Measurements from ENCODE around the gene OGN. TPM values are rescaled to one million over a fixed set of nuclear protein-coding genes. Genes with fewer than 3 reads are reported as not detected.
A peak's percentile ranks its signal among the peaks of the same experiment; 100 is the strongest.

OGN gene
- total RNA-seq, 1 experiment from 2014 or later: not detected

DNA sequence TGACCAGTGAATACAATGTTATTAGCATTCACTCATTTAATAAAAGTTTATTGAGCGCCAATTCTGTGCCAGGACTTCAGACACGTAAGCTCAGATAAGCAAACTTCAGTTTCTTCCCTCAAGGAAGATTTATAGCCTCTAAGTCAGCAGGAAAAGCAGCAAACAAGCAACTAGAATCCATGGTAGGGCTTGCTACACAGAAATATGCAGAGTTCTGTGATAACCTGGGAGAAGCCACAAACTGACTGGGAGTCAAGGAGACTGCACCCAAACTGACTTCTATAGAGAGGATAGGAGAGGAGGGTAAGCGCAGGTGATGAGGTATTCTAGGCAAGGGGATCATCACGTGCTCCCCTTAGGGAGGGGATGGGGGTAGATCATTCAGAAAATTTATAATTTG, 1.4 kb upstream of the OGN start:
- no peak for DNase-seq (ENCODE audit: low read depth)

DNA sequence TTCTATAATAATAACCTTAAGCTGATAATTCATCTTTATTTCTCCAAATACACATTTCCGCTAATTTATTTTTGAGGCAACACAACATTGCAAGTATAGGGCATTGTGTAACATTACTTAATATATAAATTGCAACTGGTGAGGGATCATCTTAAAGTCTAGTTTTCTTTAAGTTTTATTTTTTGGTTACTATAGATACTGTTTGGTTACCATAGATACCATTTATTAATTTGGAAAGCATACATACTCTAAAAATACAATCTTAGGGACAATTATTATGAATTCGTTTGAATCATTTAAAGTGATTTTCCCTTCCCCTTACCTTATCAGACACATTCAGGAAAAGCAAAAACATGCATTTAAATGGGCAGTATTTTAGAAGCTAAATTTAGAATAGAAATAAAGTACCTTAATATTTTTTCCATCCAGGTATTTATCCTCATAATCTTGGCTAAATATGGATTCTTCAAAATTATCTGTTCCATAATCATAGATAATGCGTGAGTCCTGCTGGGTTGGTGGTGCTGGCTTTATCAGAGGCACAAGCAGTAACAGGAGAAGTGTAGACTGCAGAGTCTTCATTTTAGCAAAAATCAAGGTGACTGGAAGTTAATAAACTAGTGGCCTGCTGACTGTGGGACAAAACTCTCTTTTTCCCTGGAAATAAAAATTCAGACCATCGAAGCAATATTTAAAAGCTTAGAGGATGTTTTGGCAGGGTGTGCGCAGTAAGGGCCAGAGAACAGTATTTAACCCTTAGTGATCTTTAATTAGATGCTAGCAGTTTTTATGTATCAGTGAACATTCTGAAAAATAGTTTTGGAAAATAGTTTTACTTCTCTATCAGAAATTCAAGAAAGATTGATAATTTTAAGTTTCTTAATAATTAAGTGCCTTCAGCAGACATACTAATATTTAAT, 1.3 kb downstream of the OGN start:
- DNase-seq (ENCODE audit: low read depth): no peak

- DNase-seq (ENCODE audit: low read depth): peak; percentile 31
Observed at GRCh38 chr9:92402360-92402759, 2.0 kb downstream of the OGN start.

GRCh38 chr9:92397853-92398252, 6.5 kb downstream of the OGN start:
- DNase-seq (ENCODE audit: low read depth): no peak

DNA sequence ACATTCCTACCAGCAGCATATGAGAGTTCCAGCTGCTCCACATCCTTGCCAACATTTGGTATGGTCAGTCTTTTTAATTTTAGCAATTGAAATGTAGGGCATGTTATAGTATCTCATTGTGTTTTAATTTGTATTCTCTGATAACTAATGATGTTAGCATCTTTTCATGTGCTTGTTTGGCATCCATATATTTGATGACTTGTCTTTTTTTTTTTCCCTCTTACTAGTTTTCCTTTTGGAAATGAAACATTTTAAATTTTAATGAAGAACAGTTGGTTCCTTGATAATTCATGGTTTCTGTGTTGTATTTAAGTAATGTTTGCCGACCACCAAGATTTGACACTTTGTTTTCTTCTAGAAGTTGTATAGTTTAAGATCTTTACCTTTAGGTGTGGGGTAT, 8.8 kb downstream of the OGN start:
- no peak for DNase-seq (ENCODE audit: low read depth)

DNA sequence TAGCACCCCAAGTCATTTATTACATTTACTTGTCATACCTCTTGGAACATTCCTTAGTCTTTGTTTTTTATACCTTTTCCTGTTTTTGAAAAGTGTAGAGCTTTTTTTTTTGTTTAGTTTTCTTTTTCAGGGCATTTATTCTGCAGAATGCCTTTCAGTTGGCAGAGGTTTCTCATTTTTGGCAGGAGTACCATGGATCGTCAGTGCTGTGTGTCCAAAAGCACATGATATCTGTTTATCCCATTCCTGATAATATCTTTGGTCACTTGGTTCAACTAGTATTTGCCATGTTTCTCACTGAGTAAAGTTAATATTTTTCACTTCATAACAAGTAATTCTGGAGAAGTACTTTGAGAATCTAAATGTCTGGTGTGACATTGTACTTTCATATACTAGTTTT, 10.7 kb downstream of the OGN start:
- peak; percentile 14 for DNase-seq (ENCODE audit: low read depth)

GRCh38 chr9:92392690-92393089, 11.7 kb downstream of the OGN start:
- DNase-seq (ENCODE audit: low read depth): no peak

- peak; percentile 71 for DNase-seq (ENCODE audit: low read depth)
Observed at GRCh38 chr9:92385953-92386352, 18.4 kb downstream of the OGN start.

DNA sequence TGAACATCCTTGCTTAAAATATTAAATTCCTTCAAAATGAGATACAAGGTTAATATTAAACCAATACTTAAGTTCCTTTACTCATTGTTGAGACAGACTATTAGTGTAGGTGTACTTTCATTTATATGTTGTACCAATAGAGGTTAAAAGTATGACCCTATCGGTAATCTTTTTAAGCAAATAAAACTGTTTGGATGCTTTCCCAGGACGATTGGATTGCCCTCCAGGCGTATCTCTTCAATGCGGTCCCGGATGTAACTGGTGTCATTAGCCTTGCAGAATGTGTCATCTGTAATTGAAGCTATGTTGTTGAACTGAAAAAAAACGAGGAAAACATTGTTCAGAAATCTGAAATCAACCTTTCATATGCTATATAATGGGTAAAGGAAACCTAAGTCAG, 18.9 kb downstream of the OGN start:
- peak; percentile 35 for DNase-seq (ENCODE audit: low read depth)

GRCh38 chr9:92385001-92385400, 19.4 kb downstream of the OGN start:
- DNase-seq (ENCODE audit: low read depth): no peak

- DNase-seq (ENCODE audit: low read depth): peak; percentile 61
Observed at GRCh38 chr9:92384375-92384774, 20.0 kb downstream of the OGN start.

GRCh38 chr9:92381775-92382174, 22.6 kb downstream of the OGN start:
- no peak for DNase-seq (ENCODE audit: low read depth)

- DNase-seq (ENCODE audit: low read depth): no peak
Observed at GRCh38 chr9:92380603-92381002, 23.8 kb downstream of the OGN start.

- peak; percentile 39 for DNase-seq (ENCODE audit: low read depth)
Observed at GRCh38 chr9:92378865-92379560, 25.4 kb downstream of the OGN start.

DNA sequence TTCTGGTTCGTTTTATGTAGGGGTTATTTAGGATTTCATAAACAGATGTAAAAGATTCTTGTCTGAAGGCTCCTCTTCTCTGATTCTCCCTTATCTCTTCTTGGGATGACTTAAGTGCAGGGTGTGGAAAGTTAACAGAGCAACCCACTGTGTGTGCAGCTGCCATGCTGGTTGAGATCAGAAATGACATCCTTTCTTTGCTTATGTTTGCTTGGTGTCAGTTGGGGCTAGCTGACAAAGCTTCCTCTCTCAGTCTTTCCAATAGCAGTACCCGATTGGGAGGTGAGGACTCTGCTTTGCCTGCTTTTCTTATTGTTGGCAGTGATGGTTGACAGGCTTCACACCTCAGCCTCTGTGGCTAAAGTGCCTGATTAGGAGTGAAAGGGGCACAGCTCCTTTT, 26.5 kb downstream of the OGN start:
- no peak for DNase-seq (ENCODE audit: low read depth)

DNA sequence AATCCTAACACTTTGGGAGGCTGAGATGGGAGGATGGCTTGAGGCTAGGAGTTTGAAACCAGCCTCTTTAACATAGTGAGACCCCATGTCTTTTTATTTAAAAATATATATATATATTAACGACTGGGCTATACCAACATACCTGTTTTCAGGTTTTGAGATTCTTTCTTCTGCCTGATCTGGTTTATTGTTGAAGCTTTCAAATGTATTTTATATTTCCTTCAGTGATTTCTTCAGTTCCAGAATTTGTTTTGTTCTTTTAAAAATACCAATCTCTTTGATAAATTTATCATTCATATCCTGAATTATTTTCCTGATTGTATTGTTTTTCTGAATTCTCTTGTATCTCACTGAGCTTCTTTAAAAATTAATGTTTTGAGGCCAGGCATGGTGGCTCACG, 31.2 kb downstream of the OGN start:
- DNase-seq (ENCODE audit: low read depth): no peak

GRCh38 chr9:92369075-92369474, 35.3 kb downstream of the OGN start:
- no peak for DNase-seq (ENCODE audit: low read depth)

GRCh38 chr9:92360083-92360482, 44.3 kb downstream of the OGN start:
- DNase-seq (ENCODE audit: low read depth): no peak

GRCh38 chr9:92359394-92359995, 44.9 kb downstream of the OGN start:
- DNase-seq (ENCODE audit: low read depth): no peak

- no peak for DNase-seq (ENCODE audit: low read depth)
Observed at GRCh38 chr9:92353051-92353450, 51.3 kb downstream of the OGN start.

DNA sequence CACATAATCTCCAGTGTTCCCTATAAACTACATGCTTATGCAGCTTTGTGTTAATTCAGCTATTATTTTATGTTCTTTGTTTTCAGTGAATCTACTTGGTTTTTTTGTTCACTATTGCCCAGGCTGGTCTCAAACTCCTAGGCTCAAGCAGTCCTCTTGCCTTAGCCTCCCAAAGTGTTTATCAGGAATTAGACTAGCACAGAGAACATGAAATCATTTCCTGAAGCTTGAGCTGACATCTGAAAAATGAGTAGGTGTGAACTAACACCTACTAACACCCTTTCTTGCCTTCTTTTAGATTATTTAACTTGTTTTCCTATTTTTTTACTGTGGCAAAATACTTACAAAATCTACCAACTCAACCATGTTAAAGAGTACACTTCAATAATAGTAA, 53.6 kb downstream of the OGN start:
- DNase-seq (ENCODE audit: low read depth): no peak
